ENCODE data around the gene PTX4.

DNA sequence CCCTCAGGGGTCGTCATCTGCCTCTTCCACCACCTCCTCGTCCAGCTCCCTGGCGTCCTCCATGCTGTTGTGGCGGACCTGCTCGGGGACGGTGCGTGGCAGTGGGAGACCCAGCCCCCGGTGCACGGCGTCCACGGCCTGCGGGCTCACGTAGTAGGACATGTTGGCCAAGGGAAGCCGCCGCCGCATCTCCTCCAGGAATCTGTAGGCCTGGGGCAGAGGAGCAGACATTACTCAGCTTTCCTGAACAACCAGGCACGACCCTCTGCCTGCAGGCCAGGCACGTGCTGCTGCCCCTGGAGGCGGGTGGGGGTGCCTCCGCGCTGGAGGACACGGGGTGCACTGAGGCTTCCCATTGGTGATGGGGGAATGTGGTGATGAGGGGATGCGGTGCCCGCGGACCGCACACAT lies 22.2 kb upstream of the PTX4 start:
- no peak for TF ChIP-seq TBP (optimal IDR thresholded peaks at IDR 0.05; ENCODE audit: low read depth, low read length)
- no peak for TF ChIP-seq SMARCC2 (IDR thresholded peaks at IDR 0.05; ENCODE audit: low read depth)
- no peak for TF ChIP-seq NFATC3 (IDR thresholded peaks at IDR 0.05)
- no peak for TF ChIP-seq ZNF644 (tag; IDR thresholded peaks at IDR 0.05; ENCODE audit: low read depth)
